H1 (cell line): ENCODE results near the gene MYO18A. TPM values are rescaled to one million over a fixed set of nuclear protein-coding genes. Genes with fewer than 3 reads are reported as not detected.

Experiments used
- CTCF ChIA-PET: fragments of 300-600 bp; sonication (Branson Sonifier 250); formaldehyde crosslinking; loops from one replicate; lab custom pipeline; 2021; ENCODE audit not compliant: partially characterized antibody; lab: Charles Lee
- POLR2A ChIA-PET: fragments of 300-600 bp; sonication (Branson Sonifier 250); formaldehyde crosslinking; loops from one replicate; lab custom pipeline; 2021; ENCODE audit warnings: inconsistent platforms; ENCODE audit not compliant: partially characterized antibody; lab: Charles Lee
- DNase-seq, 2 experiments: peaks; one replicate each; pipeline versions ENCODE4 v3.0.0 to v3.0.0-alpha.2; 2010 to 2022; ENCODE audit warnings: low spot score in 2 of 2, low read depth in 1 of 2, mixed read lengths in 1 of 2
- FAIRE-seq: peaks from 2 replicates; lab custom pipeline; 2011; peaks lifted over from hg19 to GRCh38; lab: Jason Lieb, UNC
- H2AFZ ChIP-seq: 2 replicates; pipeline ENCODE4 v1.8.1; 2012; ENCODE audit warnings: low read length, inconsistent platforms
- H2AK5ac ChIP-seq: 2 replicates; pipeline ENCODE4 v1.6.1; 2013; ENCODE audit warnings: low read depth, low read length
- H2BK120ac ChIP-seq: replicated peaks from 2 replicates; pipeline ENCODE3; 2013; ENCODE audit warnings: low read depth, low read length, inconsistent platforms
- H2BK12ac ChIP-seq: 2 replicates; pipeline ENCODE4 v1.6.1; 2013; ENCODE audit warnings: low read depth, low read length
- H2BK15ac ChIP-seq: 2 replicates; pipeline ENCODE4 v1.6.1; 2013; ENCODE audit warnings: low read length
- H2BK20ac ChIP-seq: 2 replicates; pipeline ENCODE4 v1.6.1; 2013; ENCODE audit warnings: low read length
- H2BK5ac ChIP-seq: 2 replicates; pipeline ENCODE4 v1.6.1; 2013; ENCODE audit warnings: low read depth, low read length
- H3K14ac ChIP-seq: 2 replicates; pipeline ENCODE4 v1.6.1; 2013; ENCODE audit warnings: inconsistent platforms; ENCODE audit not compliant: insufficient read length
- H3K18ac ChIP-seq: 2 replicates; pipeline ENCODE4 v1.6.1; 2013; ENCODE audit warnings: low read length; ENCODE audit errors: extremely low read depth
- H3K23ac ChIP-seq: 2 replicates; pipeline ENCODE4 v1.6.1; 2013; ENCODE audit warnings: inconsistent platforms; ENCODE audit not compliant: insufficient read length
- H3K23me2 ChIP-seq: 2 replicates; pipeline ENCODE4 v1.6.1; 2013; ENCODE audit warnings: low read depth, low read length
- H3K27ac ChIP-seq: 2 replicates; pipeline ENCODE4 v1.6.1; 2011; ENCODE audit warnings: low read depth, low read length, inconsistent platforms
- H3K27me3 ChIP-seq, 4 experiments: replicated peaks in 1 of 4; 1 replicate in 1 of 4; 2 replicates in 3 of 4; pipeline versions ENCODE4 v1.6.1 to v1.8.1; 2011 to 2013; ENCODE audit warnings: low read length in 3 of 4, mild to moderate bottlenecking in 3 of 4, inconsistent platforms in 2 of 4, mixed read lengths in 2 of 4, moderate library complexity in 1 of 4; ENCODE audit not compliant: control insufficient read depth in 3 of 4, insufficient read depth in 3 of 4; ENCODE audit errors: extremely low read depth in 1 of 4
- H3K36me3 ChIP-seq, 4 experiments: 2 replicates each; pipeline versions ENCODE4 v1.6.1 to v1.8.1; 2011 to 2013; ENCODE audit warnings: mild to moderate bottlenecking in 4 of 4, low read length in 3 of 4, moderate library complexity in 2 of 4, control low read depth in 1 of 4, inconsistent platforms in 1 of 4; ENCODE audit not compliant: insufficient read depth in 4 of 4, control insufficient read depth in 2 of 4
- H3K4ac ChIP-seq: replicated peaks from 2 replicates; pipeline ENCODE3; 2013; ENCODE audit warnings: low read length, low read depth, mixed read lengths, inconsistent platforms; ENCODE audit not compliant: insufficient read length
- H3K4me1 ChIP-seq, 4 experiments: replicated peaks in 1 of 4; 1 replicate in 1 of 4; 2 replicates in 3 of 4; pipeline versions ENCODE4 v1.6.1 to v1.8.1; 2011 to 2013; ENCODE audit warnings: low read length in 3 of 4, inconsistent platforms in 2 of 4, mixed read lengths in 1 of 4; ENCODE audit not compliant: insufficient read depth in 4 of 4, control insufficient read depth in 3 of 4
- H3K4me2 ChIP-seq, 2 experiments: 2 replicates each; pipeline versions ENCODE4 v1.6.1 to v1.8.1; 2011 to 2013; ENCODE audit warnings: low read depth in 2 of 2, low read length in 2 of 2, control low read depth in 1 of 2, inconsistent platforms in 1 of 2, mild to moderate bottlenecking in 1 of 2; ENCODE audit not compliant: insufficient read depth in 1 of 2
- H3K4me3 ChIP-seq, 4 experiments: fragments of 200-600, 300-600 bp in 1 of 4; sonication (generic), shearing (Covaris generic), sonication (Bioruptor Twin) in 1 of 4; 2 replicates each; pipeline versions ENCODE4 v1.5.1 to v1.8.1; 2011 to 2016; ENCODE audit warnings: low read length in 4 of 4, low read depth in 3 of 4, control low read depth in 2 of 4, inconsistent platforms in 2 of 4, mild to moderate bottlenecking in 2 of 4, mixed read lengths in 1 of 4, moderate library complexity in 1 of 4; ENCODE audit not compliant: insufficient read depth in 2 of 4; ENCODE audit errors: extremely low read depth in 1 of 4
- H3K56ac ChIP-seq: replicated peaks from 2 replicates; pipeline ENCODE3; 2013; ENCODE audit warnings: low read depth, mild to moderate bottlenecking, mixed read lengths, low read length, inconsistent platforms; ENCODE audit not compliant: insufficient read length
- H3K79me1 ChIP-seq: 2 replicates; pipeline ENCODE4 v1.6.1; 2013; ENCODE audit warnings: low read depth, low read length, control low read depth
- H3K79me2 ChIP-seq, 2 experiments: 2 replicates each; pipeline versions ENCODE4 v1.6.1 to v1.8.1; 2012 to 2013; ENCODE audit warnings: low read length in 2 of 2, mild to moderate bottlenecking in 2 of 2, inconsistent platforms in 1 of 2; ENCODE audit not compliant: insufficient read depth in 2 of 2, control insufficient read depth in 1 of 2
- H3K9ac ChIP-seq, 4 experiments: replicated peaks in 1 of 4; 1 replicate in 1 of 4; 2 replicates in 3 of 4; pipeline versions ENCODE4 v1.6.1 to v1.8.1; 2011 to 2013; ENCODE audit warnings: low read depth in 3 of 4, low read length in 3 of 4, control low read depth in 2 of 4, mild to moderate bottlenecking in 2 of 4, moderate library complexity in 2 of 4, inconsistent platforms in 1 of 4; ENCODE audit errors: extremely low read depth in 1 of 4
- H3K9me3 ChIP-seq, 2 experiments: 2 replicates each; pipeline versions ENCODE4 v1.6.1 to v1.8.1; 2012 to 2013; ENCODE audit warnings: mild to moderate bottlenecking in 2 of 2, moderate library complexity in 2 of 2, control low read depth in 1 of 2, inconsistent platforms in 1 of 2, low read depth in 1 of 2, low read length in 1 of 2, mixed read lengths in 1 of 2; ENCODE audit not compliant: insufficient read depth in 2 of 2
- H4K20me1 ChIP-seq, 2 experiments: replicated peaks in 1 of 2; 2 replicates each; pipeline versions ENCODE3 to v1.8.1; 2011 to 2013; ENCODE audit warnings: inconsistent platforms in 2 of 2, low read length in 2 of 2, mild to moderate bottlenecking in 1 of 2; ENCODE audit not compliant: insufficient read depth in 2 of 2, control insufficient read depth in 1 of 2
- H4K5ac ChIP-seq: 2 replicates; pipeline ENCODE4 v1.6.1; 2013; ENCODE audit warnings: low read length, low read depth, mixed read lengths, inconsistent platforms; ENCODE audit not compliant: insufficient read length
- H4K8ac ChIP-seq: 2 replicates; pipeline ENCODE4 v1.8.0; 2013; ENCODE audit warnings: mild to moderate bottlenecking, moderate library complexity, low read length, inconsistent platforms; ENCODE audit not compliant: insufficient read depth; ENCODE audit errors: extremely low read depth
- H4K91ac ChIP-seq: replicated peaks from 2 replicates; pipeline ENCODE3; 2013; ENCODE audit warnings: low read length, mixed read lengths, inconsistent platforms; ENCODE audit not compliant: insufficient read length
- CREB1 ChIP-seq: IDR thresholded peaks from 2 replicates; pipeline ENCODE4 v1.6.1; 2012; ENCODE audit warnings: inconsistent platforms
- CTBP2 ChIP-seq: IDR thresholded peaks from 2 replicates; pipeline ENCODE4 v1.7.0; 2011; ENCODE audit warnings: borderline replicate concordance, mild to moderate bottlenecking, moderate library complexity, mixed read lengths, low read length; ENCODE audit not compliant: insufficient read depth, insufficient read length
- WGBS, 2 experiments: shearing (Covaris generic) in 1 of 2; methylation state at CpG; one replicate each; pipeline versions ENCODE4 v1.1.6 to v1.1.7; 2013 to 2015; ENCODE audit warnings: low lambda C conversion rate in 2 of 2, mixed read lengths in 2 of 2, inconsistent platforms in 1 of 2, low coverage in 1 of 2, missing lambda C conversion rate in 1 of 2; ENCODE audit not compliant: insufficient replicate concordance in 2 of 2, insufficient coverage in 1 of 2, insufficient read length in 1 of 2; ENCODE audit errors: extremely low coverage in 1 of 2, missing lambda C conversion rate in 1 of 2; 5-methylcytosine and 5-hydroxymethylcytosine counted together
- polyA plus RNA-seq, 7 experiments: library from polyadenylated mRNA; depleted of rRNA in 3 of 7; stranded (reverse) in 5 of 7; unstranded in 2 of 7; fragments of >200 nt in 5 of 7; fragments of 200-250 nt in 2 of 7; gene quantifications; 1 replicate in 5 of 7; 2 replicates in 1 of 7; 4 replicates in 1 of 7; pipeline versions ENCODE4 v1.2.1 to v1.2.3, GENCODE V29; 2011 to 2013; ENCODE audit warnings: missing spikeins in 2 of 7, mixed read lengths in 2 of 7
- total RNA-seq: library from RNA; stranded (reverse); fragmentation: NEBNext Ultra II Directional; extraction: Animal tissue kit (Norgen Biotek cat#: 25700); gene quantifications from 2 replicates; pipeline ENCODE4 v1.2.1, GENCODE V29; 2021

MYO18A gene
- total and polyA plus RNA-seq, 2 of the 8 experiments (the other 6 are each of a cell fraction or from before 2014, with no cell fraction given) = 7.6 to 43.8 TPM

- WGBS, 2 experiments = 79% methylated on average over 4 of the region's 5 CpGs; no CpG with 5 or more reads in 1 of the 2 experiments
- no peak overlapping the region for H2BK20ac ChIP-seq
- no peak overlapping the region for H4K5ac ChIP-seq
- no peaks in the 10 kb centered on the region for H3K36me3 ChIP-seq
- no peak overlapping the region for H2BK120ac ChIP-seq
- H3K14ac ChIP-seq = no peak overlapping the region
- H3K27me3 ChIP-seq = no peaks in the 10 kb centered on the region
- H3K56ac ChIP-seq = no peak overlapping the region
- H2BK5ac ChIP-seq = no peak overlapping the region
- no peaks in the 10 kb centered on the region for H3K79me2 ChIP-seq
- no peak overlapping the region for H3K27ac ChIP-seq
- H3K9me3 ChIP-seq = no peaks in the 10 kb centered on the region
- DNase-seq (no peak), FAIRE-seq (no peak)
- no peak overlapping the region for H2BK12ac ChIP-seq
- H3K23me2 ChIP-seq = no peaks in the 10 kb centered on the region
- H2AK5ac ChIP-seq = no peak overlapping the region
- no peak overlapping the region for H3K18ac ChIP-seq
- no peak overlapping the region for H3K4me2 ChIP-seq
- H3K79me1 ChIP-seq = no peaks in the 10 kb centered on the region
- no peak overlapping the region for H2AFZ ChIP-seq
- no peaks in the 10 kb centered on the region for H4K20me1 ChIP-seq
- no peak overlapping the region for H4K8ac ChIP-seq
- H3K23ac ChIP-seq = no peak overlapping the region
- no peak overlapping the region for H3K9ac ChIP-seq
- CTCF ChIA-PET = interaction anchor here (0.7 to 18.3 kb wide), 7 partner anchors 10 to 85 kb away, joined by 3 to 333 read pairs (median 3); partner anchors contain the start of gene MYO18A
- H3K4me1 ChIP-seq = peaks cover 0 to 7% (median 3%) of the 10 kb centered on the region in 4 experiments; a peak in 6 of 7 replicates
- H2BK15ac ChIP-seq = no peak overlapping the region
- no peak overlapping the region for H4K91ac ChIP-seq
- POLR2A ChIA-PET = interaction anchor here (0.7 to 1.5 kb wide), 3 partner anchors 13 to 32 kb away, joined by 3 read pairs; no protein-coding TSS in a partner anchor
- H3K4me3 ChIP-seq = no peak overlapping the region
- no peak overlapping the region for H3K4ac ChIP-seq
- TF ChIP-seq CREB1 (no peak), CTBP2 (no peak)
Observed at GRCh38 chr17:29209073-29209472, 28.9 kb upstream of the MYO18A start.
